NCI-H774 (cell line): ENCODE measurements around the gene CACNA1I.

Experiments
- DNase-seq: peaks from one replicate; lab custom pipeline; 2025; lab: John Stamatoyannopoulos, UW

The CACNA1I gene

GRCh38 chr22:39535831-39536449, 34.6 kb upstream of the CACNA1I start:
- DNase-seq, result no peak

DNA sequence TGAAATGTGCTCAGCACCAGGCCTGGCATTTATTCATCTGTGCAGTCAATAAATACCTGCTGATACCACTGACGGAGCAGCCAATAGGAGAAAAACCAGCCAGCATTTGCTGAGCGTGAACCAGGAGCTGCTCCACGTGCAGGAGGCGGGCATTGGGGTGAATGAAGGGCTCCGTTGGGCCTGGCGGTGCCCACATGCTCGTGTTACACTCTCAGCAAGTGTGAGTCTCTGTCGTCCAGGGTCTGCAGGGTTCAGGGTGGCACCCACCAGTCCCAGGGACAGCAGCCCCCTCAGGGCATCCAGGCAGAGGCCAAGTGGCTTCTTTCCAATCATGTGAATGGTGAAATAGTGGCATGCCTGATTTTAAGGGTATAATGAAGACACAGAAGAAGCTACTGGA, 33.8 kb upstream of the CACNA1I start:
- no peak for DNase-seq

- DNase-seq, result no peak
Measured at GRCh38 chr22:39537975-39538374, 32.6 kb upstream of the CACNA1I start.

- no peak for DNase-seq
Measured at GRCh38 chr22:39543095-39543494, 27.5 kb upstream of the CACNA1I start.

- no peak for DNase-seq
Measured at GRCh38 chr22:39545386-39546365, 24.9 kb upstream of the CACNA1I start.

DNA sequence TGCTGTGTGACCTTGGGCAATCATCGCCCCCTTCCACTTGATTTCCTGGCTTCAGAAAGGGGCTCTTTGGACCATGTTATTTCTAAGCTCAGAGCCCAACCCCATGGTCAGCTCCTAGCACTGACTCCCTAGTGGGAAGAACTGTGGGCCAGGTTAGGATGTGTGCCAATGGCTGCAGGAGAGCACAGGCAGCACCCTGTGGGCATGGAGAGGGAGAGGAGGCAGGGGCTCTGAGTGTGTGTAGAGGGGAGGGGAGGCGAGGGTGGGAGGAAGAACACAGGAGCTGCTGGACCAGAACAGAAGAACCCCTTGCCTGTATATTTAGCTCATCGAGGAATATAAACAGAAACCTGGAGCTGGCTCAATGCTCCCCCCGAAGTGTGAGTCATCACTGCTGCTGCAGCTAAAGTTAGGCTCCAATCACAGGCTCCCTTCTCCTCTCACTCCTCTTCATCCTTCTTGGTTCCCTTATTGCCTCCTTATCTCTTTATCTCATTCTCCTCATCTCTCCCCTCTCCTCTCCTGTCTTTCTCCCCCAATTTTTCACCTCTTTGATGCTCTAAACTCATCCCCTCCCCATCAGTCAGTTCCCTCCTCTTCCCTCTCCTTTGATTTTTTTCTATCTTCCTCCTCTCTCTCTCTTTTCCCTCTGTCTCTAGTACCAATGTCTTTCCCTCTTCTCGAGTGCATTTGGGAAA, 23.5 kb upstream of the CACNA1I start:
- no peak for DNase-seq

DNA sequence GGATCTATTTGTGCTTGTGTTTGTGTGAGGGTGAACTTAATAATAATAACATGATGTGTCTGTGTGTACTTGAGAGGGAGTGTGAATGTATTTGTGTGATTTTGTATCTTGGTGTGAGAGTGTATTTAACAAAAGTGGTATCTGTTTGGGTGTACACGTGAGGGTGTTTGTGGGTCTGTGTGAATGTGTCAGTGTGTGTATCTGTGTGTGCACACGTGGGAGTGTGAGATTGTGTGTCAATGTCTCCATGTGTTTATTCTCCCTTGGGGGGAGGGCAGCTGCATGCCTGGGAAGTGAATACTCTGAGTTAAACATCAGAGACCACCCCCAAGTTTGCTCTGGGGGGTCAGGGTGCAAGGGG, 23.0 kb upstream of the CACNA1I start:
- DNase-seq, result no peak

GRCh38 chr22:39553429-39553828, 17.1 kb upstream of the CACNA1I start:
- DNase-seq, result no peak

DNA sequence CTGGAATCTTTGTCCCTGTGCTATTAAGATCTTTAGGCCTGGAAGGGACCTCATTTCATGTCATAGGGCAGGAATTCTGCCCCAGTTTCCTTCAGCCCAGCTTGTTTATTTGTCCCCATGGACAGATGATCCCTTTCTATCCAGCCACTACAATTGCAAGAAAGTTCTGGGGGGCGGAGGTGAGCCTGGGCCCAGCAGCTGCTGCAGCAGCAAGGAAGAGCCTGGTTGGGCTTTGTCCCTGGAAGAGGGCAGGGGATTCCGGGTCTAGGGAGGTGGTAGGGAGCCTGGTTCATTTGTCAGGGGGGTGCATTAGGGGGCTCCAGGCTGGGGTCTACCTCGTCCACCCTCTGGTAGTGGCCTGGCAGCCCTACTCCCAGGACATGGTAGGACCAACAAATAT, 16.4 kb upstream of the CACNA1I start:
- DNase-seq, result no peak

DNA sequence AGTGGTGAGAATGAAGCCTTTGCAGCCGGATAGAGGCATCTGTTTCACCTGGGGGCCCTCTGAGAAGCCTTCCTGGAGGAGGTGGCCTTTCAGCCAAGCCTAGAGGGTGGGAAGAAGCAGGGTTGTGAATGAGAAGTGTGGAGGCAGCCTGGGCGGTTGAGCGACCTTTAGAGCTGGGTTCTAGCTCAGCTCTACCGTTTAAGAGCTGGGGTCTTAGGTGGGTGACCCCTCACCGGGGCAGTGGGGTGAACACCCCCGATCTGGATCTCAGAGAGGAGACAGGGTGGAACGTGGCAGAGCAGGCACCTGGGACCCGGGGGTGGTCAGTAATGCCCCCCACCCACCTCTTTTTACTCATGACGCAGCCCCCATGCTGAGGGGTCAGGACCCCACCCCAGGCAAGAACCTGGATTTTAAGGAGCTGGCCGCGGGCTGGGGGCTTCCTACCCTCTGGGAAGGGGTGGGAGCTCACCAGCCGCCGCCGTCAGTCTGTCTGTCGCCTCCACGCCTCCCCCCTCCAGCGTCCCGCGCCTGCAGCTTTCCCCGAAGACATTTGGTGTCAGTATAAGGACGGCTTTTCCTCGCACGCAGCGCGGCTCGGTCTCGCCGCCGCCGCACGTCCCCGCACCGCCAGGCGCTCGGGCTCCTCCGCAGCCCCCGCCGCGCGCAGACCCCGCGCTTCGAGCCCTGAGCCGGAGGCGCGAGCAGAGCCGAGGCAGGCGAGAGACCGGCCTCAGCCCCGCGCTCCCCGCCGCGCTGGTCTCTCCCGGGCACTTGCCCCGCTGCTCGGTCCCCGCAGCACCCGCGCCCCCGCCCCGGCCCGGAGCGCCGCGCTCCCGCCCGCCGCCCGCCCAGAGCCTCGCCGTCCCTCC, 13.3 kb upstream of the CACNA1I start:
- no peak for DNase-seq

GRCh38 chr22:39558254-39558727, 12.3 kb upstream of the CACNA1I start:
- no peak for DNase-seq

DNA sequence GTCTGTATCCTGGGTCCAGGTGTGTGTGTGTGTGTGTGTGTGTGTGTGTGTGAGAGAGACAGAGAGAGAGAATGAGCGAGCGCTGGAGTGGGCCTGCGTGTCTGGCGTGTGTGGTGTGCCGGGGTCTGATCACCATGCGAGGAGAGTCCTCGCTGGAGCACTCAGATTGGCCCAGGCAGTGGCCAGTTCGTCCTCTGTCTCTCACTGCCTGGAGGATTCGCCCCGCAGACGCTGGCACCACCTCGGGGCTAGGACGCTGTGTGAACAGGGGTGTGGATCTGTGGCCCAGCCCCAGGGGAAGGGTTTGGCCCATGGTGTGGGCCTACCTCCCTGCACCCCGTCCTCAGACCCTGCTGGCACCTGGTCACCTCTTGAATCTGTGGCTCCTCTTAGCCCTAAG, 11.6 kb upstream of the CACNA1I start:
- no peak for DNase-seq

DNA sequence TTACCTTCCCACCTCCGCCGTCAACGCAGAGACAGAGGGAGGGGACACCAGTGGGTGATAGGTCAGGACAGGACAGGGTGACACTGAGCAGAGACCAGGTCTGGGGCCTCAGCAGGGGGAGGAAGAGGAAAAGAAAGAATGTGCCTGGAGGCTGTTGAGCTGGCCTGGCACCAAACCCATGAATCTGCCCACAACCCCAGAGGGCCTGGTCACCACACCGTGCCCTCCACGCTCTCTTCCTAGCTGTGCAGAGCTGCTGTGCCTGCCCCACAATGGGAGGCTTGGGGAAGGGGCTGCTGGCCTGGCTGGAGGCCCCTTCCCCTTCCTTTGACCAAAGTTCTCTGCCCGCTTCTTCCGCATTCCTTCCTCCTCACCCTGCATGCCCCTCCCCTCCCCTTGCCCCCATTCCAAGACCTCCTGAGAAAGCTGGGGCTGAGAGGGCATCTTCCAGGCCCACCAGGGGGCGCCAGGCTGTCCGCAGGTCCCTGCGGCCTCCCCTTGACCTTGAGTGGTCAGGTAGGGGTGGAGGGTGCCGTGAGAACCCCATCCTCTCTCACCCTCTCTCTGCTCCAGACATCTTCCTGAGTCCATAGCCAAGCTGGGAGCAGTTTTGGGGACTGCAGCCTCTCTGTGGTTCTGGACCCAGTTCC, 11.0 kb upstream of the CACNA1I start:
- DNase-seq, result no peak

DNA sequence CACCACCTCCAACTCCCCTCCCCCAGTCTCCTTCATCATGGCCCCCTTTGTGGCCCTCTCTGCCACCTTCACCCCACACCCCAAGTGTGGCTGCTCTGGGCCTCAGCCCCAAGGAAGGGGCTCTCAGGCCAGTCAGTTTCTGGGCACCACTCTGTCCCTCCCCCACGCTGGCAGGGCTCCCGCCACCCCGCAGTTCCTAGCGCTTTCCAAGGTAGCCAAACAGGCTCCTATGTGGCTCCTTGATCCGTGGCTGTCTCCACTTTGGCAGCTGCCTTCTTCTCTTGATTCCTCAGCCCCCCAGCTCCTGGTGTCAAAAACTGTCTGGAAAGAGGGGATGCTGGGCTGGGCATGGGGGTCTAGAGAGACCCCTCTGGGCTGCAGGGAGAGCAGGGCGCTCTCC, 10.4 kb upstream of the CACNA1I start:
- DNase-seq, result no peak

GRCh38 chr22:39562839-39563489, 7.6 kb upstream of the CACNA1I start:
- DNase-seq, result no peak

- no peak for DNase-seq
Measured at GRCh38 chr22:39563571-39564428, 6.8 kb upstream of the CACNA1I start.

GRCh38 chr22:39565414-39565944, 5.1 kb upstream of the CACNA1I start:
- no peak for DNase-seq

DNA sequence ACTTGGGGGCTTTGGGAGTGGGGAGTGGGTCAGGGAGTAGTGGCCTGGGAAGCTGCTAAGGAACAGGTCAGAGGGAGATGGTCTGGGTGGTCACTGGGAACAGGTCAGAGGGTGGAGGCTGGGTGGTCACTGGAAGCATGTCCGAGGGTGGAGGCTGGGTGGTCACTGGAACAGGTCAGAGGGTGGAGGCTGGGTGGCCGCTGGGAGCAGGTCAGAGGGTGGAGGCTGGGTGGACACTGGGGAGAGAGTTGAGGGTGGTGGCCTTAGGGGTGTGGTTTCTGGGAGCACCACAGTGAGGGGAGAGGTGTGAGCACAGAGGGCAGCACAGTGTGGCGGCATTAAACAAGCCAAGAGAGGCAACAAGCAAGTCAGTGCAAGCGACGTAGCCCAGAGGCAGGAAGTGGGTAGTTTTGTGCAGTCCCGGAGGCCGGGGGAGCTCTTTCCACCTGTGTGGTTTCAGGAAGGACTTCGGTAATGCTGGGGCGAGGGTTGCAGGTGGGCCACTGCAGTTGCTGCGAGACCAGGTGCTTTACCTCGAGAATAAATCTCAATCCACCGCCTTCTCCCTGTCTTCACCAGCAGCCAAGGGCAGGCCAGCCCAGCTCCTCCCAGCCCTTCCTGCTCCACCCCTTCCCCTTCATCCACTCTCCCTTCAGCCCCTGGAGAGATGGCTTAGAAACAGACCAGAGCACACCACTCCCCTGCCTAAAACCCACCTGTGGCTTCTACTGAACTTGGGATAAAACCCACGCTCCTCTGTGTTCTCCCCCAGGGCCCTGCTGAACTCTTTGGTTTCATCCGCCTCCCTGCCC, 3.2 kb upstream of the CACNA1I start:
- DNase-seq, result no peak
